Hematopoietic multipotent progenitor cell treated with erythropoietin and hydrocortisone succinate and interleukin-3 and kit ligand, for 4 days (in vitro differentiated cells): ENCODE data around the gene PBX3.

Experiments
- DNase-seq: peaks from one replicate; pipeline ENCODE4 v3.0.0-alpha.2; 2015

Gene PBX3

GRCh38 chr9:125747053-125747764 lies at the start of gene PBX3:
TSS of gene PBX3 (plus strand) at chr9:125747373.
- DNase-seq = peak; percentile 77

GRCh38 chr9:125699870-125700269 lies 47.3 kb upstream of the PBX3 start:
- no peak for DNase-seq

- DNase-seq = no peak
These were observed 46.4 kb upstream of the PBX3 start for GRCh38 chr9:125700791-125701190.

GRCh38 chr9:125701351-125701750 lies 45.8 kb upstream of the PBX3 start:
- no peak for DNase-seq

GRCh38 chr9:125703662-125704061 lies 43.5 kb upstream of the PBX3 start:
- no peak for DNase-seq

GRCh38 chr9:125705893-125706292 lies 41.3 kb upstream of the PBX3 start:
- DNase-seq = no peak

GRCh38 chr9:125706651-125707471 lies 40.3 kb upstream of the PBX3 start, which contains the start of gene MAPKAP1:
TSS of gene MAPKAP1 (minus strand) at chr9:125707208. CDS start at chr9:125672574, 34,634 bp downstream.
- DNase-seq = peak; percentile 98

- no peak for DNase-seq
These were observed 39.7 kb upstream of the PBX3 start for GRCh38 chr9:125707472-125707804.

GRCh38 chr9:125726456-125727132 lies 20.6 kb upstream of the PBX3 start:
- DNase-seq = no peak

GRCh38 chr9:125730168-125730567 lies 17.0 kb upstream of the PBX3 start:
- DNase-seq = no peak

- no peak for DNase-seq
These were observed 14.6 kb upstream of the PBX3 start for GRCh38 chr9:125732562-125732961.

- no peak for DNase-seq
These were observed 7.7 kb upstream of the PBX3 start for GRCh38 chr9:125739436-125739835.

- no peak for DNase-seq
These were observed 4.5 kb upstream of the PBX3 start for GRCh38 chr9:125742657-125743056.

- DNase-seq = no peak
These were observed 3.3 kb upstream of the PBX3 start for GRCh38 chr9:125743682-125744428.

GRCh38 chr9:125744616-125745015 lies 2.6 kb upstream of the PBX3 start:
- no peak for DNase-seq

- DNase-seq = no peak
These were observed 2.2 kb upstream of the PBX3 start for GRCh38 chr9:125745018-125745417.

GRCh38 chr9:125745682-125746016 lies 1.5 kb upstream of the PBX3 start:
- DNase-seq = no peak

GRCh38 chr9:125746017-125746773 lies 978 bp upstream of the PBX3 start:
- peak; percentile 99 for DNase-seq

- no peak for DNase-seq
These were observed 460 bp upstream of the PBX3 start for GRCh38 chr9:125746774-125747052.

- DNase-seq = peak; percentile 59
These were observed 732 bp downstream of the PBX3 start for GRCh38 chr9:125747765-125748445.

GRCh38 chr9:125748446-125749099 lies 1.4 kb downstream of the PBX3 start:
- DNase-seq = no peak
